ENCODE results near the gene UBL4B. TPM values are rescaled to one million over a fixed set of nuclear protein-coding genes. Genes with fewer than 3 reads are reported as not detected.

Gene UBL4B
- total RNA-seq, 2 donors from 2014 or later: not detected

- Histone ChIP-seq H3K36me3 (no peaks in the 10 kb centered on the region), H3K9me3 (no peaks in the 10 kb centered on the region), H3K27ac (no peak overlapping the region), H3K27me3 (replicated peaks; ENCODE audit: insufficient read depth) (peaks cover 23% of the 10 kb centered on the region), H3K4me1 (ENCODE audit: control insufficient read depth in 1 of 2, low read depth in 2 of 2) (peaks cover 8 to 16% of the 10 kb centered on the region in 2 donors), H3K4me3 (no peak overlapping the region)
- ATAC-seq (ENCODE audit: insufficient number of reproducible peaks, low FRiP score, low read depth) (no peak), DNase-seq (ENCODE audit: low spot score) (no peak)
- no peak for TF ChIP-seq CTCF (IDR thresholded peaks at IDR 0.05)
These were observed 44.8 kb upstream of the UBL4B start for GRCh38 chr1:110067479-110067892.

- peaks cover 23% of the 10 kb centered on the region for H3K27me3 ChIP-seq (replicated peaks; ENCODE audit: insufficient read depth)
These were observed 44.2 kb upstream of the UBL4B start for GRCh38 chr1:110067893-110068645.

GRCh38 chr1:110068646-110069403 is 43.4 kb upstream of the UBL4B start:
- peaks cover 23% of the 10 kb centered on the region for H3K27me3 ChIP-seq (replicated peaks; ENCODE audit: insufficient read depth)
- DNase-seq (ENCODE audit: low spot score): no peak
- no peaks in the 10 kb centered on the region for H3K36me3 ChIP-seq
- no peaks in the 10 kb centered on the region for H3K9me3 ChIP-seq
- peak overlapping the region; percentile 51 for H3K4me3 ChIP-seq
- no peak for TF ChIP-seq CTCF (IDR thresholded peaks at IDR 0.05)
- H3K4me1 ChIP-seq (ENCODE audit: control insufficient read depth in 1 of 2, low read depth in 2 of 2): peaks cover 8 to 16% of the 10 kb centered on the region in 2 donors
- ATAC-seq (ENCODE audit: insufficient number of reproducible peaks, low FRiP score, low read depth): no peak
- H3K27ac ChIP-seq: peak overlapping the region in 1 of 2 donors; percentile 28

More at GRCh38 chr1:110067893-110068645, 44.2 kb upstream of the UBL4B start:
- Histone ChIP-seq H3K36me3 (no peaks in the 10 kb centered on the region), H3K4me1 (ENCODE audit: control insufficient read depth in 1 of 2, low read depth in 2 of 2) (peaks cover 8 to 16% of the 10 kb centered on the region in 2 donors), H3K27ac (no peak overlapping the region), H3K9me3 (no peaks in the 10 kb centered on the region), H3K4me3 (peak overlapping the region; percentile 51)
- ATAC-seq (ENCODE audit: insufficient number of reproducible peaks, low FRiP score, low read depth) (no peak), DNase-seq (ENCODE audit: low spot score) (no peak)
- TF ChIP-seq CTCF (IDR thresholded peaks at IDR 0.05): no peak

GRCh38 chr1:110069404-110070281 is 42.6 kb upstream of the UBL4B start:
- peaks cover 23% of the 10 kb centered on the region for H3K27me3 ChIP-seq (replicated peaks; ENCODE audit: insufficient read depth)
- peak overlapping the region in 1 of 2 donors; percentile 28 for H3K27ac ChIP-seq
- no peaks in the 10 kb centered on the region for H3K36me3 ChIP-seq
- ATAC-seq (ENCODE audit: insufficient number of reproducible peaks, low FRiP score, low read depth) (no peak), DNase-seq (ENCODE audit: low spot score) (no peak)
- peaks cover 8 to 16% of the 10 kb centered on the region in 2 donors for H3K4me1 ChIP-seq (ENCODE audit: control insufficient read depth in 1 of 2, low read depth in 2 of 2)
- H3K9me3 ChIP-seq: no peaks in the 10 kb centered on the region
- peak overlapping the region; percentile 51 for H3K4me3 ChIP-seq
- TF ChIP-seq CTCF (IDR thresholded peaks at IDR 0.05): no peak
